K562 (cell line): ENCODE results near the gene CRHR1. TPM values are rescaled to one million over a fixed set of nuclear protein-coding genes. Genes with fewer than 3 reads are reported as not detected.
A peak's percentile ranks its signal among the peaks of the same experiment; 100 is the strongest.

Source experiments
- ATAC-seq: fragments of 200-7000 bp; cut with Tn5 transposase; 3 replicates; pipeline ENCODE4 v1.9.1; 2020; ENCODE audit warnings: moderate library complexity
- BruUV-seq: library from RNA; stranded (reverse); fragments of 400-500 nt; replicated peaks from 2 replicates; lab custom pipeline; 2021; lab: Mats Ljungman, UMichigan
- CTCF ChIA-PET: fragments of 300-600 bp; formaldehyde crosslinking; extraction: SDS; loops from one replicate; lab custom pipeline; 2021; ENCODE audit warnings: low intra/inter-chr PET ratio; lab: Yijun Ruan, JAX
- POLR2A ChIA-PET: fragments of 300-600, 350-650 bp; sonication (Branson Sonifier 250); formaldehyde crosslinking; extraction: SDS; loops from one replicate; lab custom pipeline; 2021; ENCODE audit warnings: antibody characterized with exemption, inconsistent platforms; lab: Yijun Ruan, JAX
- DNase-seq, 4 experiments: peaks; one replicate each; pipeline versions ENCODE4 v3.0.0 to v3.0.0-alpha.2; 2011 to 2018; ENCODE audit warnings: low spot score in 3 of 4, mixed read lengths in 3 of 4; ENCODE audit errors: extremely low read depth in 1 of 4
- FAIRE-seq: peaks from 2 replicates; lab custom pipeline; 2011; peaks lifted over from hg19 to GRCh38; lab: Jason Lieb, UNC
- H2AFZ ChIP-seq: 2 replicates; pipeline ENCODE4 v1.6.0; 2011; ENCODE audit warnings: low read depth, low read length, control low read depth, inconsistent platforms
- H3K27ac ChIP-seq: fragments of 200-600 bp; 3 replicates; pipeline ENCODE4 v1.8.0; 2011; ENCODE audit warnings: low read depth, mild to moderate bottlenecking, control low read depth, inconsistent platforms, low read length, moderate library complexity, mixed read lengths; ENCODE audit errors: extremely low read depth
- H3K27me3 ChIP-seq, 2 experiments: fragments of 300-600 bp in 1 of 2; 2 replicates in 1 of 2; 3 replicates in 1 of 2; pipeline versions ENCODE4 v1.6.0 to v1.8.0; 2011; ENCODE audit warnings: inconsistent platforms in 2 of 2, low read length in 2 of 2, mild to moderate bottlenecking in 1 of 2, mixed read lengths in 1 of 2, moderate library complexity in 1 of 2; ENCODE audit not compliant: control insufficient read depth in 2 of 2, insufficient read depth in 2 of 2
- H3K36me3 ChIP-seq: fragments of 300-600 bp; 3 replicates; pipeline ENCODE4 v1.8.0; 2011; ENCODE audit warnings: mild to moderate bottlenecking, low read length, inconsistent platforms; ENCODE audit not compliant: control insufficient read depth, insufficient read depth
- H3K4me1 ChIP-seq, 2 experiments: fragments of 200-600 bp in 1 of 2; replicated peaks in 1 of 2; 2 replicates in 1 of 2; 3 replicates in 1 of 2; pipeline versions ENCODE4 v1.5.1 to v1.8.0; 2011; ENCODE audit warnings: inconsistent platforms in 2 of 2, low read length in 2 of 2, mild to moderate bottlenecking in 1 of 2, mixed read lengths in 1 of 2, moderate library complexity in 1 of 2; ENCODE audit not compliant: control insufficient read depth in 2 of 2, insufficient read depth in 2 of 2
- H3K4me2 ChIP-seq: 2 replicates; pipeline ENCODE4 v1.6.1; 2011; ENCODE audit warnings: low read length, control low read depth, inconsistent platforms, mixed read lengths; ENCODE audit not compliant: insufficient read depth
- H3K4me3 ChIP-seq: fragments of 200-600 bp; sonication (generic), shearing (Covaris generic); 2 replicates; pipeline ENCODE4 v1.5.1; 2016; ENCODE audit warnings: control low read depth, inconsistent platforms
- H3K79me2 ChIP-seq: fragments of 200-600 bp; 3 replicates; pipeline ENCODE4 v1.8.0; 2011; ENCODE audit warnings: low read length, inconsistent platforms; ENCODE audit not compliant: control insufficient read depth, insufficient read depth
- H3K9ac ChIP-seq, 2 experiments: 2 replicates each; pipeline versions ENCODE4 v1.6.0 to v1.6.1; 2011; ENCODE audit warnings: low read depth in 2 of 2, low read length in 2 of 2, control low read depth in 1 of 2, inconsistent platforms in 1 of 2, mild to moderate bottlenecking in 1 of 2, mixed read lengths in 1 of 2; ENCODE audit not compliant: insufficient read depth in 1 of 2
- H3K9me1 ChIP-seq: one replicate; pipeline ENCODE4 v1.6.0; 2011; ENCODE audit warnings: inconsistent platforms, mild to moderate bottlenecking, low read length, moderate library complexity; ENCODE audit not compliant: control insufficient read depth, insufficient read depth
- H3K9me3 ChIP-seq: replicated peaks from 2 replicates; pipeline ENCODE4 v1.5.1; 2011; ENCODE audit warnings: low read depth, low read length, inconsistent platforms; ENCODE audit not compliant: control insufficient read depth, insufficient read depth
- H4K20me1 ChIP-seq: replicated peaks from 2 replicates; pipeline ENCODE4 v1.6.1; 2011; ENCODE audit warnings: low read length, inconsistent platforms, mixed read lengths; ENCODE audit not compliant: control insufficient read depth, insufficient read depth
- BHLHE40 ChIP-seq: IDR thresholded peaks from 2 replicates; pipeline ENCODE4 v1.6.1; 2011; ENCODE audit warnings: low read length, improper control_type of control experiment
- EGR1 ChIP-seq: fragments of 450-650 bp; conservative IDR thresholded peaks from 2 replicates; pipeline ENCODE4 v1.6.1; 2017; ENCODE audit warnings: mild to moderate bottlenecking
- FOS ChIP-seq: IDR thresholded peaks from 3 replicates; pipeline ENCODE4 v1.6.1; 2011; ENCODE audit not compliant: insufficient read length; ENCODE audit errors: extremely low read depth
- KLF13 ChIP-seq: fragments of 450-650 bp; IDR thresholded peaks from 2 replicates; pipeline ENCODE4 v1.6.1; 2016; ENCODE audit warnings: missing genetic modification characterization, low read depth, mild to moderate bottlenecking, missing compliant biosample characterization, moderate library complexity, borderline replicate concordance
- YY1 ChIP-seq, 3 experiments: IDR thresholded peaks; 2 replicates each; pipeline ENCODE4 v1.6.1; 2011; ENCODE audit warnings: low read length in 2 of 3, mild to moderate bottlenecking in 2 of 3, moderate library complexity in 2 of 3, borderline replicate concordance in 1 of 3, control low read depth in 1 of 3, low read depth in 1 of 3; ENCODE audit not compliant: insufficient read depth in 3 of 3, insufficient replicate concordance in 2 of 3, control insufficient read depth in 1 of 3, insufficient read length in 1 of 3; ENCODE audit errors: extremely low read depth in 1 of 3
- ZNF143 ChIP-seq: sonication (generic); formaldehyde crosslinking; IDR thresholded peaks from 2 replicates; pipeline ENCODE4 v1.9.0; 2022; ENCODE audit warnings: mild to moderate bottlenecking, missing genetic modification reagents
- WGBS: fragments of 100-300 bp; shearing (Covaris generic); methylation state at CpG from one replicate; pipeline ENCODE4 v1.1.6; 2016; ENCODE audit warnings: low coverage, mixed read lengths; ENCODE audit not compliant: insufficient coverage; ENCODE audit errors: missing lambda C conversion rate; 5-methylcytosine and 5-hydroxymethylcytosine counted together
- in situ Hi-C: fragments of 300-500 bp; cut with MboI; formaldehyde crosslinking; loops from 4 replicates; pipeline ENCODE4 v1.15.0; 2018; ENCODE audit warnings: inconsistent platforms, mixed read lengths
- intact Hi-C: fragments of 100-400 bp; cut with micrococcal nuclease; formaldehyde crosslinking; loops from 2 replicates; pipeline ENCODE4 v1.14.2; 2022
- polyA plus RNA-seq, 8 experiments: library from polyadenylated mRNA; depleted of rRNA in 4 of 8; stranded (reverse) in 5 of 8; unstranded in 3 of 8; fragments of >200 nt; fragmentation: Nextera tagmentation in 2 of 8; fragmentation: Illumina TruSeq in 1 of 8; extraction: Ambion mirVana in 2 of 8; extraction: Trizol in 1 of 8; gene quantifications; 2 replicates each; pipeline versions ENCODE4 v1.2.1 to v1.2.3, GENCODE V29; 2011 to 2014; ENCODE audit warnings: inconsistent platforms in 1 of 8, missing spikeins in 1 of 8
- total RNA-seq, 7 experiments: library from RNA; depleted of rRNA in 6 of 7; stranded (reverse); fragments of >200 nt in 6 of 7; fragmentation: Illumina TruSeq in 2 of 7; extraction: Trizol in 2 of 7; gene quantifications; 2 replicates each; pipeline versions ENCODE4 v1.2.1 to v1.2.3, GENCODE V29; 2011 to 2021; ENCODE audit warnings: low replicate concordance in 1 of 7
- TF ChIP-seq, protein P1 (sequence below): fragments of 450-650 bp; IDR thresholded peaks from 2 replicates; pipeline ENCODE4 v1.6.1; 2016; ENCODE audit warnings: mild to moderate bottlenecking, moderate library complexity
- TF ChIP-seq, protein P2 (sequence below): fragments of 200-800 bp; sonication (Bioruptor generic); IDR thresholded peaks from 2 replicates; pipeline ENCODE4 v1.6.1; 2017; ENCODE audit warnings: missing genetic modification characterization, missing compliant biosample characterization

CRHR1 gene
- total and polyA plus RNA-seq, 9 of the 15 experiments (the other 6 are each of a cell fraction or from before 2014, with no cell fraction given), result 0.05 TPM; not detected in 8

DNA sequence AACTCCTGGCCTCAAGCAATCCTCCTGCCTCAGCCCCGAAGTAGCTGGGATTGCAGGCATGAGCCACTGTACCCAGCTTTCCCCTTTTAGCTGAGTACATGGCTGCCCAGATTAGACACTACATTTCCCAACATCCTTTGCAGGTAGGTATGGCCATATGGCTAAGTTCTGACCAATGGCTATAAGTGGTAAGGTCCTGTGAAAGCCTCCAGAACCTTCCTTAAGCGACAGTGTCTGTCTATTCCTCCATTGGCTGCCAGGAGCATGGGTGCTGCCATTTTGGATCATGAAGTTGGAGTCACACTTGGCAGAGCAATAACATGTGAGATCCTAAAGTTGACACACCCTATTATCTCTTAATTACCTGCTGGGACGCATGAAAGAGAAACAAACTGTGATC, 24.4 kb upstream of the CRHR1 start:
- Histone ChIP-seq H4K20me1 (no peaks in the 10 kb centered on the region), H3K4me3 (no peak overlapping the region), H3K4me2 (peak overlapping the region; percentile 18; the same call in 1 of the 2 replicates), H3K4me1 (peaks cover 0 to 3% of the 10 kb centered on the region in 2 experiments; a peak in 1 of 5 replicates), H3K79me2 (no peaks in the 10 kb centered on the region), H3K9me3 (no peaks in the 10 kb centered on the region), H3K36me3 (no peaks in the 10 kb centered on the region), H3K9ac (no peak overlapping the region), H3K27me3 (peaks cover 8 to 44% of the 10 kb centered on the region in 2 experiments; a peak in 4 of 5 replicates), H2AFZ (peak overlapping the region; percentile 72), H3K27ac (no peak overlapping the region), H3K9me1 (peaks cover 3% of the 10 kb centered on the region)
- ATAC-seq, result peak; percentile 97
- peak; percentile 25 to 51 (median 46) for DNase-seq
- in situ Hi-C loops (no loop called here), intact Hi-C loops (no loop called here)
- FAIRE-seq, result peak; percentile 81
- WGBS, result 6% methylated on average over 3 of the region's 3 CpGs
- ChIA-PET CTCF (no interaction called here), POLR2A (no interaction called here)
- BruUV-seq, result no TSS peak
- TF ChIP-seq, protein P1, sequence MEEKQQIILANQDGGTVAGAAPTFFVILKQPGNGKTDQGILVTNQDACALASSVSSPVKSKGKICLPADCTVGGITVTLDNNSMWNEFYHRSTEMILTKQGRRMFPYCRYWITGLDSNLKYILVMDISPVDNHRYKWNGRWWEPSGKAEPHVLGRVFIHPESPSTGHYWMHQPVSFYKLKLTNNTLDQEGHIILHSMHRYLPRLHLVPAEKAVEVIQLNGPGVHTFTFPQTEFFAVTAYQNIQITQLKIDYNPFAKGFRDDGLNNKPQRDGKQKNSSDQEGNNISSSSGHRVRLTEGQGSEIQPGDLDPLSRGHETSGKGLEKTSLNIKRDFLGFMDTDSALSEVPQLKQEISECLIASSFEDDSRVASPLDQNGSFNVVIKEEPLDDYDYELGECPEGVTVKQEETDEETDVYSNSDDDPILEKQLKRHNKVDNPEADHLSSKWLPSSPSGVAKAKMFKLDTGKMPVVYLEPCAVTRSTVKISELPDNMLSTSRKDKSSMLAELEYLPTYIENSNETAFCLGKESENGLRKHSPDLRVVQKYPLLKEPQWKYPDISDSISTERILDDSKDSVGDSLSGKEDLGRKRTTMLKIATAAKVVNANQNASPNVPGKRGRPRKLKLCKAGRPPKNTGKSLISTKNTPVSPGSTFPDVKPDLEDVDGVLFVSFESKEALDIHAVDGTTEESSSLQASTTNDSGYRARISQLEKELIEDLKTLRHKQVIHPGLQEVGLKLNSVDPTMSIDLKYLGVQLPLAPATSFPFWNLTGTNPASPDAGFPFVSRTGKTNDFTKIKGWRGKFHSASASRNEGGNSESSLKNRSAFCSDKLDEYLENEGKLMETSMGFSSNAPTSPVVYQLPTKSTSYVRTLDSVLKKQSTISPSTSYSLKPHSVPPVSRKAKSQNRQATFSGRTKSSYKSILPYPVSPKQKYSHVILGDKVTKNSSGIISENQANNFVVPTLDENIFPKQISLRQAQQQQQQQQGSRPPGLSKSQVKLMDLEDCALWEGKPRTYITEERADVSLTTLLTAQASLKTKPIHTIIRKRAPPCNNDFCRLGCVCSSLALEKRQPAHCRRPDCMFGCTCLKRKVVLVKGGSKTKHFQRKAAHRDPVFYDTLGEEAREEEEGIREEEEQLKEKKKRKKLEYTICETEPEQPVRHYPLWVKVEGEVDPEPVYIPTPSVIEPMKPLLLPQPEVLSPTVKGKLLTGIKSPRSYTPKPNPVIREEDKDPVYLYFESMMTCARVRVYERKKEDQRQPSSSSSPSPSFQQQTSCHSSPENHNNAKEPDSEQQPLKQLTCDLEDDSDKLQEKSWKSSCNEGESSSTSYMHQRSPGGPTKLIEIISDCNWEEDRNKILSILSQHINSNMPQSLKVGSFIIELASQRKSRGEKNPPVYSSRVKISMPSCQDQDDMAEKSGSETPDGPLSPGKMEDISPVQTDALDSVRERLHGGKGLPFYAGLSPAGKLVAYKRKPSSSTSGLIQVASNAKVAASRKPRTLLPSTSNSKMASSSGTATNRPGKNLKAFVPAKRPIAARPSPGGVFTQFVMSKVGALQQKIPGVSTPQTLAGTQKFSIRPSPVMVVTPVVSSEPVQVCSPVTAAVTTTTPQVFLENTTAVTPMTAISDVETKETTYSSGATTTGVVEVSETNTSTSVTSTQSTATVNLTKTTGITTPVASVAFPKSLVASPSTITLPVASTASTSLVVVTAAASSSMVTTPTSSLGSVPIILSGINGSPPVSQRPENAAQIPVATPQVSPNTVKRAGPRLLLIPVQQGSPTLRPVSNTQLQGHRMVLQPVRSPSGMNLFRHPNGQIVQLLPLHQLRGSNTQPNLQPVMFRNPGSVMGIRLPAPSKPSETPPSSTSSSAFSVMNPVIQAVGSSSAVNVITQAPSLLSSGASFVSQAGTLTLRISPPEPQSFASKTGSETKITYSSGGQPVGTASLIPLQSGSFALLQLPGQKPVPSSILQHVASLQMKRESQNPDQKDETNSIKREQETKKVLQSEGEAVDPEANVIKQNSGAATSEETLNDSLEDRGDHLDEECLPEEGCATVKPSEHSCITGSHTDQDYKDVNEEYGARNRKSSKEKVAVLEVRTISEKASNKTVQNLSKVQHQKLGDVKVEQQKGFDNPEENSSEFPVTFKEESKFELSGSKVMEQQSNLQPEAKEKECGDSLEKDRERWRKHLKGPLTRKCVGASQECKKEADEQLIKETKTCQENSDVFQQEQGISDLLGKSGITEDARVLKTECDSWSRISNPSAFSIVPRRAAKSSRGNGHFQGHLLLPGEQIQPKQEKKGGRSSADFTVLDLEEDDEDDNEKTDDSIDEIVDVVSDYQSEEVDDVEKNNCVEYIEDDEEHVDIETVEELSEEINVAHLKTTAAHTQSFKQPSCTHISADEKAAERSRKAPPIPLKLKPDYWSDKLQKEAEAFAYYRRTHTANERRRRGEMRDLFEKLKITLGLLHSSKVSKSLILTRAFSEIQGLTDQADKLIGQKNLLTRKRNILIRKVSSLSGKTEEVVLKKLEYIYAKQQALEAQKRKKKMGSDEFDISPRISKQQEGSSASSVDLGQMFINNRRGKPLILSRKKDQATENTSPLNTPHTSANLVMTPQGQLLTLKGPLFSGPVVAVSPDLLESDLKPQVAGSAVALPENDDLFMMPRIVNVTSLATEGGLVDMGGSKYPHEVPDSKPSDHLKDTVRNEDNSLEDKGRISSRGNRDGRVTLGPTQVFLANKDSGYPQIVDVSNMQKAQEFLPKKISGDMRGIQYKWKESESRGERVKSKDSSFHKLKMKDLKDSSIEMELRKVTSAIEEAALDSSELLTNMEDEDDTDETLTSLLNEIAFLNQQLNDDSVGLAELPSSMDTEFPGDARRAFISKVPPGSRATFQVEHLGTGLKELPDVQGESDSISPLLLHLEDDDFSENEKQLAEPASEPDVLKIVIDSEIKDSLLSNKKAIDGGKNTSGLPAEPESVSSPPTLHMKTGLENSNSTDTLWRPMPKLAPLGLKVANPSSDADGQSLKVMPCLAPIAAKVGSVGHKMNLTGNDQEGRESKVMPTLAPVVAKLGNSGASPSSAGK, result peak; percentile 61
- TF ChIP-seq EGR1 (no peak), ZNF143 (CRISPR knock-in tag) (peak; percentile 65; the same call in 1 of the 2 replicates), BHLHE40 (no peak), FOS (peak; percentile 2), KLF13 (tag) (no peak), YY1 (IDR thresholded peaks at IDR 0.05; ENCODE audit: borderline replicate concordance in 1 of 3, control insufficient read depth in 1 of 3, extremely low read depth in 1 of 3, insufficient read depth in 3 of 3, insufficient read length in 1 of 3, insufficient replicate concordance in 2 of 3, low read depth in 1 of 3, low read length in 2 of 3) (peak in 2 of 3 experiments; percentile 11 to 72)
- TF ChIP-seq, protein P2, sequence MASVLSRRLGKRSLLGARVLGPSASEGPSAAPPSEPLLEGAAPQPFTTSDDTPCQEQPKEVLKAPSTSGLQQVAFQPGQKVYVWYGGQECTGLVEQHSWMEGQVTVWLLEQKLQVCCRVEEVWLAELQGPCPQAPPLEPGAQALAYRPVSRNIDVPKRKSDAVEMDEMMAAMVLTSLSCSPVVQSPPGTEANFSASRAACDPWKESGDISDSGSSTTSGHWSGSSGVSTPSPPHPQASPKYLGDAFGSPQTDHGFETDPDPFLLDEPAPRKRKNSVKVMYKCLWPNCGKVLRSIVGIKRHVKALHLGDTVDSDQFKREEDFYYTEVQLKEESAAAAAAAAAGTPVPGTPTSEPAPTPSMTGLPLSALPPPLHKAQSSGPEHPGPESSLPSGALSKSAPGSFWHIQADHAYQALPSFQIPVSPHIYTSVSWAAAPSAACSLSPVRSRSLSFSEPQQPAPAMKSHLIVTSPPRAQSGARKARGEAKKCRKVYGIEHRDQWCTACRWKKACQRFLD (CRISPR knock-in tag), result no peak
